GM21825 (cell line): ENCODE results near the gene ZNF672.

Experiments used
- ATAC-seq: cut with Tn5 transposase; IDR thresholded peaks from one replicate; pipeline ENCODE4 v1.9.1; 2021; ENCODE audit warnings: mild to moderate bottlenecking, moderate library complexity; ENCODE audit not compliant: unreplicated experiment

Gene ZNF672

DNA sequence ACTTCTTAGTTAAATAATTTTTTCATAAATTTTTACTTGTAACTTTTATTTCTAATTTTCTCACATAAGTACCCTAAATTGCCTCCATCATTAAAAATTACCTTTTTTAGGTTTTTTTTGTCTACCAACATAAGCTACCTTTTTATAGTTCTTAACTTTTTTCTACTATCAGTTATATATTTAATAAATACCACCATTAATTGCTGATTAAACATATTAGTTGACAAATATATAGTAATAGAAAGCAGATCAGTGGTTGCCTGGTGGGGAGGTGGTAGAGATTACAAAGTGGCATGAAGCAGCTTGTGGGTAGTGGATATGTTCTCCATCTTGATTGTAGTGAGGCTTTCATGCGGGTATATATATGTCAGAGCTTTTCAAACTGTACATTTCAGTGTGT lies 6.2 kb upstream of the ZNF672 start:
- ATAC-seq, result no peak

DNA sequence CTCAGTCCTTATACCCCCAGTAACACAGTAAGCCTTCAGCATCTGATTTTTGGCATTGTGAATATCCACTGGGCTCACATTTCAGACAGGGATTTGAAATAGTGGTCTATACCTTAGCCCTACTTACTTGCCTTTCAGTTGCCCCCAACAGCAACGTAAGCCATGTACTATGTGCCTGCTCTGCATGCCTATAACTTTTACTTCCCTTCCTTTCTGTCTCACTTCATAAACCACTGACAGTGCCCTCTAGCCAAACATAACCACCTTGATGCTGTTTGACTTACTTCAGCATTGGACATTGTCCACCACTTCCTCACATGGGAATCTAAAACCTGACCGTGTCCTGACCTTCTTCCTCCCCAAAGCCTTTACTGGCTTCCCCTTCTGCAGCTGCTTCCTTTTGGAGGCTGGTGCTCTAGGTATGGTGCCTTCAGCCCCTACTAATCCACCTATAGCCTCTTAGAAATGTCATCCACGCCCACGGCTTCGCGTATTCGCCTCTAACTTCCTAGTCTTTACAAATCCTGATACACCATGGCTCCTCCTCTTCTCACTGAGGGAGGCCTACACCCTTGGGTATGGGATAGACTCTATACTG lies 3.6 kb upstream of the ZNF672 start:
- no peak for ATAC-seq

DNA sequence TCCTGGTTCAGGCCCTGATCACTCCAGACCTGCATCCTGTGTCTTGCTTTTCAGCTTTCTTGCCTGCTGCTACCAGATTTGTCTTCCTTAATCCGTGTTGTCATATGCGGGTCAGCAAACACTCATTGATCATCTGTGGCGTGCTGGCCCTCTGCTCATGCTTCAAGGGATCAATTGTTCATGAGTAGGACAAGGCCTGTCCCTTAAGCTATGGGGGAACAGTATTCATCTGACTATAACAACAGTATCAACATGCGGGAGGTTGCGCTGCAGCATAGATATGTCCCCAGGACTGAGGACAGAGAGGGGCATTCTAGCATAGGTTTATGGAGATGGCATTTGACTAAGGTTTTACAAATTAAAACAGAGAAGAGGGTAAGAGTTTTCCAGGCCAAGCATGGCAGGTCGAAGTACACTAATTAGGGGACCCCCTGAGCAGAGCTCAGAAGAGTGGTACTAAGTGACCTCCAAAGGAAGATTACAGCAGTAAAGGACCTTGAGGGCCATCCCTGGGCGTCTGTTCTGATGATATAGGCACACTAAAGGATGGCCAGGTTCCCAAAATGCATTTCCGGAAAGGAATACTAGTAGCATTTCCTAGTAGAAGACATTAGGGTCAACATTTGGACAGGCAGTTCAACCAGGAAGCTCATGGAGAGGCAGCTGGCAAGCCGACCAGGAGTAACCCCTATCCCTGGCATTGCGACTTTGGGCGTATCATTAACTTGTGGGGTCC lies 811 bp upstream of the ZNF672 start:
- ATAC-seq, result no peak

DNA sequence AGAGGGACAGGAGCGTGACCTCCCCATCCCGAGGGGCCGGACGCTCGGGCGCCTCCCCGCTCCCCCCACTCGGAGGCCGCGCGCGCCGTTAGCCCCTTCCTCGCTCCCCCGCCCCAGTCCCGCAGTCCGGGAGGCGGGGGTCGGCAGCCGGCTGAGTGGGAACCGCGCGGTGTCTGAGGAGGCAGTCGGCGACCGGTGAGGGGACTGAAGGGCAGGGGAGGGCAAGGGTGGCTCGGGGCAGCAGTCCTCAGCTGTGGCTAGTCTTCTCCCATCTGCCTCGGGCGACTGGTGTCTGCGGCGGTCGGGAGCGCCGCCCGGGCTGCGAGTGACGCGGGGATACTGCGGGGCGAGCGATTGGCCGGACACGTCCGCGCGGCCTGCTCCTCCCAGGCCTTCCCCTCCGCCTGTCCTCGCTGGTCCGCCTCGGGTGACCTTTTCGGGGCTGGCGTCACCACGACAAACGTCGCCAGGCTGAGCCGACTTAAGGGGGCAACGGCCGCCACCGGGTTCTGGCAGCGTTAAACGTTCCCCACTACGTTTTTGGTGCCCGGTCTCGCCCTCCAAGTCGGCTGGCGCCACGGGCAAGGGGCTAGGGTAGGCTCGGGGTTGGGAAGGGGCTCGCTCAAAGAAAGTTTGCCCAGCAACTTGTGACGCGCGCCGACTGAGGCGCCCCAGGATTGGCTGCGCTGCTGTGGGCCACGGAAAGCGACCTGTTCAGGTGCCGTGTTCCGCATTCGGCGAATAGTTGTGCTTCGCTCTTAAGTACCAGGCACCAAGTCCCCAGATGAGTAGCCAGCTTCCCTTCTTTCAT lies 538 bp downstream of the ZNF672 start:
- ATAC-seq, result peak; percentile 58

DNA sequence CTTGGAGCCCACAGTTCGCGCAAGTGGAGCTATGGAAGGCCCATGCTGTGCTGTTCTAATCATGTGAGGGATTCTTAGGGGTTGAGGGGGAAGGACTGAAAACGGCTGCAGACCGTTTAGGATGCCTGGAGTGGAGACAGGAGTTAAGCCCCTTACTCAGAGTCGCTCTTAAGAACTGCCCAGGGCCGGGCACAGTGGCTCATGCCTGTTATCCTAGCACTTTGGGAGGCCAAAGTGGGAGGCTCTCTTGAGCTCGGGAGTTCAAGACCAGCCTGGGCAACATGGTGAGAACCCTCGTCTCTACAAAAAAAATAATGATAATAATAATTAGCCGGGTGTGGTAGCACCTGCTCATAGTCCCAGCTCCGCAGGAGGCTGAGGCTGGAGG lies 1.1 kb downstream of the ZNF672 start:
- no peak for ATAC-seq

DNA sequence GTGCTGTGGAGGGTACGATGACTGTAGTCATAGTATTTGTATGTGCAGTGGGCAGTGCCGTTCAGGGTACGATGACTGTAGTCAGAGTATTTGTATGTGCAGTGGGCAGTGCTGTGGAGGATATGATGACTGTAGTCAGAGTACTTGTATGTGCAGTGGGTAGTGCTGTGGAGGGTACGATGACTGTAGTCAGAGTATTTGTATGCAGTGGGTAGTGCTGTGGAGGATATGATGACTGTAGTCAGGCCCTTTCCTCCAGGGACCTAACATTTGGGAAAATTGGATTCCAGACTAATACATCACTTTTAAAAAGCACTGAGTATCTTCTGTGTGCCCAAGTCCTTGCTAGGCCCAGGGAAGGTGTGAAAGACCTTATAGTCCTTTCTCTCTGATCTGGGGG lies 2.9 kb downstream of the ZNF672 start:
- ATAC-seq, result no peak

DNA sequence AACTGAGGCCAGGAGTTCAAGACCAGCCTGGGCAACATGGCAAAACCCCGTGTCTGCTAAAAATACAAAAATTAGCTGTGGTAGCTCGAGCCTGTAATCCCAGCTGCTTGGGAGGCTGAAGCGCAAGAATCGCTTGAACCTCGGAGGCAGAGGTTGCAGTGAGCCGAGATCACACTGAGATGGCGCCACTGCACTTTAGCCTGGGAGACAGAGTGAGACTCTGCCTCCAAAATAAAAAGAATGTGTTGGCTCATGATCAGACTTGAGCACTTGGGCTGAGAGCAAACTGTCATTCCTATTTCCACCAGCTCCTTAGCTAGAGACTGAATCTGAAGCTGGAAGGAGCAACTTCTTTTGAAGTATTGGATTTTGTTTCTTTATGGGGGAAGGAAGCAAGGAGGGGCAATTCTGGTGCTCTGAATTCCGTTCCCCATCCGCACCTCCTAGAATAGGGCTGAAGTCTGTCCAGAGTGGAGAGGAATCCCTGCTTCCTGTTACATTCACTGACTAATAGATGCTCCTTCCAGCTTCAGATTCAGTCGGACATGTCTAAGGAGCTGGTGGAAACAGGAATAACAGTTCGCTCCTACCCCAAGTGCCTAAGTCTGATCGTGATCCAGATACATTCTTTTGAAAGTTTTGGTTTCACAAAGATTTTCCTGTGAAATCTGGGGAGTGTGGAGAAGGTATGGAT lies 3.8 kb downstream of the ZNF672 start:
- no peak for ATAC-seq

DNA sequence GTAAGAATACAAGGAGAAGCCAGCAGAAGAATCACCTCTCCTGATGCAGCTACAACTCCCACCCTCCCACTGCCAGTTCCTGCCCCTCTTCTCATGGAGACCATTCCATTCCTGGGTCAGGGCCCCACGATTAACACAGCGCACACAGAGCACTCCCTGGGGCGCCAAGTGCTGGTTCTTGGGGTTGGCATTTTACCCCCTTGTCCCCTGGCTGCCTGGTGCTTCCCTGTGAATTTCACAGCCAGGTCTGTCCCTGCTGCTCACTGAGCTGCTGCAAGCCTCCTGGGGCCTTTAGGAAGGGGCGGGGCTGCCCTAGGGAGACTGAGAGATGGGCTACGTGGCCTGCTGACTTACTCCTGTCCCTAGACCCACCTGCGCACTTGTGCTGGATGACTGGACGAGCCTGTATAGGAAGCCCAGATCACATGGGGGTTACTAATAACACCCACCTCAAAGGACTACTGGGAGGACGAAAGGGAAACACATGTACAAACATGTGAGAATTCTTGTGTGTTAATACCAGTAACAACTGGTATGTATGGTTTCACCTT lies 4.8 kb downstream of the ZNF672 start:
- ATAC-seq, result peak; percentile 24

DNA sequence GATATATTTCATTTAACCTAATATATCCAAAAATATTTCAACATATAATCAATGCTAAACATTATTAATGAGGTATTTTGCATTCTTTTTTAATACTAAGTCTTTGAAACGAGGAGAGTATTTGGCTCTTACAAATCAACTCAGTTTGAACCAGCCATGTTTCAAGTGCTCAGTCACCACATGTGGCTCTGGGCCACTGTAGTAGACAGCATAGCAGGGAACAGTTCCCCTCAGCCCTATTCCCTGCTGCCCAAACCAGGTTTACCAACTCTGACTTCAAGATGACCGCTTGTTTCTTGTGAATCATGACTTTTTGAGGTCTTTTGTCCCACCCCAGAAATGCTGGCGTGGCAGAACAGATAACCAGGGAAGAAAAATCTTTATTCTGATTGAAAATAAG lies 5.7 kb downstream of the ZNF672 start:
- no peak for ATAC-seq

DNA sequence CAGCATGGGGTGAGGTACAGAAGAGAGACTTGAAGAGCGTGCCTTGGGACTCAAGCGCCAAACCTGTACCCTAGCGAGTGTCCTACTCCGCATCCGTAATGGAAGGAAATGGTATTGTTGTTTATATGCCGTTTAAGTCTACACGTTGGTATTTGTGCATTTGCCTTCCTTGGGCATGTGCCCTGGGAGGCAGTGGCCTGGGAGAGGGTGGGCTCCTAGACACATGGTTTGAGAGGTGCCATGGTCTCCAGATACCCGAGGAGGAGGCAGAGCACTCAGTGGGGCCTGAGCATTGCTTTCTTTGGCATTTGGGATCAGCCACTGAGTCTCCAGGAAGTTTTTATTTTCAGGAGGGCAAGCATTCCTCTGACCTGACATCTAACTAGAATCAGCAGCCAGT lies 6.5 kb downstream of the ZNF672 start:
- ATAC-seq, result no peak

DNA sequence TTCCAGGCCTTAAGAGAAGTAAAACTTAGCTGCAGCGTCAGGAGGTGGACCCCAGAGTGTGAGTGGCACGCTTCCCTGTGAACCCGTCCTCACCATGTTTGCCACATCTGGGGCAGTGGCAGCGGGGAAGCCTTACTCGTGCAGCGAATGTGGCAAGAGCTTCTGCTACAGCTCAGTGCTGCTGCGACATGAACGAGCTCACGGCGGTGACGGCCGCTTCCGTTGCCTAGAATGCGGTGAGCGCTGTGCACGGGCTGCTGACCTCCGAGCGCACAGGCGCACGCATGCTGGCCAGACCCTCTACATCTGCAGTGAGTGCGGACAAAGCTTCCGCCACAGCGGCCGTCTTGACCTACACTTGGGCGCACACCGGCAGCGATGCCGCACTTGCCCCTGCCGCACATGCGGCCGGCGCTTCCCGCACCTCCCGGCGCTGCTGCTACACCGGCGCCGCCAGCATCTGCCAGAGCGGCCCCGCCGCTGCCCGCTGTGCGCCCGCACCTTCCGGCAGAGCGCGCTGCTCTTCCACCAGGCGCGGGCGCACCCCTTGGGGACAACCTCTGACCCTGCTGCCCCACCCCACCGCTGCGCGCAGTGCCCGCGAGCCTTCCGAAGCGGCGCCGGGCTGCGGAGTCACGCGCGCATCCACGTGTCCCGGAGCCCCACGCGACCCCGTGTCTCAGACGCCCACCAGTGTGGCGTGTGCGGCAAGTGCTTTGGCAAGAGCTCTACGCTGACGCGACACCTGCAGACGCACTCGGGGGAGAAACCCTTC lies 9.3 kb downstream of the ZNF672 start:
- no peak for ATAC-seq

DNA sequence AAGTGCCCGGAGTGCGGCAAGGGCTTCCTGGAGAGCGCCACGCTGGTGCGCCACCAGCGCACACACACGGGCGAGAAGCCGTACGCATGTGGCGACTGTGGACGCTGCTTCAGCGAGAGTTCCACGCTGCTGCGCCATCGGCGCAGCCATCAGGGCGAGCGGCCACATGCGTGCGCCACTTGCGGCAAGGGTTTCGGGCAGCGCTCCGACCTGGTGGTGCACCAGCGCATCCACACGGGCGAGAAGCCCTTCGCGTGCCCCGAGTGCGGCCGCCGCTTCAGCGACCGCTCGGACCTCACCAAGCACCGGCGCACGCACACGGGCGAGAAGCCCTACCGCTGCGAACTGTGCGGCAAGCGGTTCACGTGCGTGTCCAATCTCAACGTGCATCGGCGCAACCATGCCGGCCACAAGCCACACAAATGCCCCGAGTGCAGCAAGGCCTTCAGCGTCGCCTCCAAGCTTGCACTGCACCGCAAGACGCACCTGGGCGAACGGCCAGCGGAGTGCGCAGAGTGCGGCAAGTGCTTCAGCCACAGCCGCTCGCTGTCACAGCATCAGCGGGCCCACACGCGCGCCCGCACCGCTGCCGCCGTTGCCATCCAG lies 10.0 kb downstream of the ZNF672 start:
- ATAC-seq, result no peak

DNA sequence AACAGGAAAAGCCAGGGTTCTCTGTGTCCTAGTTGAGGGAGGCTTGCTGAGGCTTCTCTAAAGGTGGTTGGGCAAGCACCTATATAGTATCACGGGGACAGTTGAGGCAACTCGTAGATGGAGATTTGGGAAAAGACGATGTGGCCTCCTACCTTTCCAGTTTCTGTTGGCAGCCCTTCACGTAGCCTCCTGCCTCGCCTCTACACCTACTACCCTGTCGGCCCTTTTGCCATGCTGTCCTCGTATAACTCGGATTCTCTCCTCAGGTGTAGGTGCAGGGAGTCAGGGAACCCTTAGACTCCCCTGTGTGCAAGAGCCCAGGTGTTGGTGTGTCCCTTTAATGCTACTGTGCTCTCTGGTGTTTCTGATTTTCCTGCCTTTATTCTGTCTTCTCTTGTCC lies 10.6 kb downstream of the ZNF672 start:
- ATAC-seq, result no peak

DNA sequence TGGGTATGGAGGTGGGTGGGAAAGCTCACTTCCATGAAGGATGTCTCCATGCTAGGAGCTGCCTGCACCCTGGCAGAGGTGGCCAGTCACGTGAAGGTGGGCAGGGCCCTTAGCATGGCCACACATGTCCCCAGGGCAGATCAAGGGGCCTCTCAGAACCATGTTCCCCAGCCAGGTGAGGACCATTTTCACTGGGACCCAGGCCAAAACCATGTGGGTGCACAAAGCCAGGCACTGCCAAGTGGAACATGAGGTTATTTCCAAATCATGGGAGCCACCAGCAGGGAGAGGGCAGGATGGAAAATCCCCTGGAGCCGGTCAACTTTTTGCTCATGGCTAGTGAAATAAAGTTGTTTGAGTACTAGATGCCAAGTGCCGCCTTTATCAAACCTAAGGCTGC lies 11.1 kb downstream of the ZNF672 start:
- ATAC-seq, result no peak

DNA sequence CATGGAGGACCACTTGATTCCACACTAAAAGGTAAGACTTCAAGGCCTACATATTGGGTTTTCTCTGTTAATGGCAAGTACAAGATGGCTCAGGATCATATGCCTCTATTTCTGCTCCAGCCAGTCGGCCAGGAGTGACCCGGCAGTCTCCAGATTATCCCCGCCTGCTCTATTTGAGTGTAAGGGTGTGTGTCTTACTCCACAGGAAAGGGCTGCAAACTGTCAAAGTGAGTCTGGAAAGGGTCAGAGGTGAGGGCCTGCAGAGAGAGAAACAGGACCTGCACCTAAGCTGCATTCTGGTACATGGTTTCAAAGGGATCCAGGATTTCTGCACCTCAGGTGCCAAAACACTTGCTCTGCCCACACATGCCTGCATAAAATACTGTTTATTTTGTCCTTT lies 11.6 kb downstream of the ZNF672 start:
- no peak for ATAC-seq

DNA sequence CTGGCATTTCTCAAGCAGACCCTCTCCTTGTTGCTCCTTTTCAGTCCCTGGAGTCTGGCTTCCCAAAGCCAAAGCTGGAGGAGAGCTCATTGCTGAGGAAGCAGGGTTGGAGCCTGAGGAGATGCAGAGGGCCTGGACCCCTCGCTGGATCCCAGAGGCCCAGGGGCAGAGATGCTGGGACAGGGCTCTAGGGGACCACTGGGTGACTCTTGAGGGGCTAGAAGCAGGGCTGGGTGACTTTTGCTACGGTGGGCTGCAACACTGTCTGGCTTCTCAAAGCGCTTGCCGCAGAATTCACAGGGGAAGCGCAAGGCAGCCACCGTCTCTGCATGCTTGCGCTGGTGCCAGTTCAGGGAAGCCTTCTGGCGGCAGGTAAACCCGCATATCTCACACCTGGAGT lies 12.1 kb downstream of the ZNF672 start:
- ATAC-seq, result no peak

DNA sequence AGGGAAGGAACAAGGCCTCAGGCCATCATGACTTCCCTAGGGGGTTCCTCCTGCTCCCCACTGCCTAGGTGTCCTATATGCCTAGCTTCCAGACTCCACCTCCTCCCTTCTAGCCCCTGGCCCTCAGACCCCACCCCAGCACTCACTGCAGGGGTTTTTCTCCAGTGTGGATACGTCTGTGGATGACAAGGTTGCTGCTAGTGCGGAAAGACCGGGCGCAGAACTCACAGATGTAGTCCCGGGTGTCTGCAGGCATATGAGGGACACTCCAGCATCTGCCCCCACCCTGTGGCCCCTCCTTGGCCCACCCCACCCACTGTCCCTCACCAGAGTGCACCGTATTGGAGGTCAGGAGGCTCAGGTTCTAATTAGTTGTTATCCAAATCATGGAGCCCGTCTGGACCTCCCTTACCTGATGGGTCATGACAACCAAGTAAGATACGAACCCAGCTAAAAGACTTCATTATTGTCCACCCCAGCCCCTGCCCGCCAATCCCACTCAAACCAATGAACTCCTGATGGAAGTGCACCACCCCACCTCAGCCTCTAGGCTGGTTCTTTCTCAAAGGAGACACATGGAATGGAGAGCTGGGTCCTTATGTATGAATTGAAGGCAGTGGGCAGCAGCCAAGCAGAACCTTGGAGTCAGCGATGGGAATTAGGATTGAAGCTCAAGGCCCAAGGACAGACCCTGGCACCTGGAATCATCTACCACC lies 12.7 kb downstream of the ZNF672 start:
- ATAC-seq, result no peak

DNA sequence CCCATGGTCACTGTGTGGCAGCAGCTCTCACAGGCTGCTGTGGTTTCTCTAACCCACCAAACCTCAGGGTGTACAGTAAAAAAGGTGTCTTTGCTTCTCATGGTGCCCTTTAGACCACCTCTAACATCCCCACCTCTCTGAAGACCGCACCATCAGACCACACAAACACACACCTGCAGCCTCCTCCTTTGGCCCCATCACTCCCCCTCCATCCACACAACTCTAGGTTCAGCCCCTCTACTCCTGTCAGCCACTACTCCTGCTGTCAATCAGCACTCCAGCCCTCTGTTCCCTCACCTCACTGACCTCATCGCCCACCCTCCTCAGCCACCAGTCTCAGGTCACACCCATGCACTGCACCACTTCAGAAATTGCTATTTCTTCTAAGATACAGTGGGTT lies 13.4 kb downstream of the ZNF672 start:
- no peak for ATAC-seq
